ENCODE data around the gene FAM20B.

FAM20B gene

DNA sequence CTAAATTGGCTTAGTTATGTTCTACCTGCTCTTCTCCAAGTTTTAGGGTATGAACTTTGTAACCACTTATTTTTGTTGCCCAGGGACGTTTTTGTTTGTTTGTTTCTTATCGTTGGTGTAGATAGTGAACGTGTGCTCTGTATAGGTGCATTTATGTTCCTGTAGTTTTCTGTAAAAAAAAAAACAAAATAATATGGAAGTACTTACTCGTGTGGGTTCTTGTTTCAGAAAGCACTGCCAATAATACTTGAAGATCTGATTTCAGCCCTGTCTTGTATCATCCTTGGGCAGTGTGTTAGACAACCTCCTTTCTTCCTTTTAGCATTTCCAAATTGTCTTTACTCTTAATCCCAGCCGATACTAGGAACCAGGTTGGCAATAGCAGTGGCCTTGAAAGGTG, 4.4 kb downstream of the FAM20B start:
- H3K79me2 ChIP-seq (ENCODE audit: control insufficient read depth, low read length), result peaks cover 87% of the 10 kb centered on the region
- H4K20me1 ChIP-seq (ENCODE audit: control insufficient read depth, insufficient read depth, low read depth, low read length), result no peaks in the 10 kb centered on the region
- no peaks in the 10 kb centered on the region for H3K9me3 ChIP-seq (ENCODE audit: control insufficient read depth, insufficient read depth, low read length)
- H3K36me3 ChIP-seq (ENCODE audit: control insufficient read depth, low read length), result no peaks in the 10 kb centered on the region; the same call in none of the 2 replicates
- TF ChIP-seq, protein P1, sequence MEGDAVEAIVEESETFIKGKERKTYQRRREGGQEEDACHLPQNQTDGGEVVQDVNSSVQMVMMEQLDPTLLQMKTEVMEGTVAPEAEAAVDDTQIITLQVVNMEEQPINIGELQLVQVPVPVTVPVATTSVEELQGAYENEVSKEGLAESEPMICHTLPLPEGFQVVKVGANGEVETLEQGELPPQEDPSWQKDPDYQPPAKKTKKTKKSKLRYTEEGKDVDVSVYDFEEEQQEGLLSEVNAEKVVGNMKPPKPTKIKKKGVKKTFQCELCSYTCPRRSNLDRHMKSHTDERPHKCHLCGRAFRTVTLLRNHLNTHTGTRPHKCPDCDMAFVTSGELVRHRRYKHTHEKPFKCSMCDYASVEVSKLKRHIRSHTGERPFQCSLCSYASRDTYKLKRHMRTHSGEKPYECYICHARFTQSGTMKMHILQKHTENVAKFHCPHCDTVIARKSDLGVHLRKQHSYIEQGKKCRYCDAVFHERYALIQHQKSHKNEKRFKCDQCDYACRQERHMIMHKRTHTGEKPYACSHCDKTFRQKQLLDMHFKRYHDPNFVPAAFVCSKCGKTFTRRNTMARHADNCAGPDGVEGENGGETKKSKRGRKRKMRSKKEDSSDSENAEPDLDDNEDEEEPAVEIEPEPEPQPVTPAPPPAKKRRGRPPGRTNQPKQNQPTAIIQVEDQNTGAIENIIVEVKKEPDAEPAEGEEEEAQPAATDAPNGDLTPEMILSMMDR (IDR thresholded peaks at IDR 0.05; ENCODE audit: low read depth, low read length, poor library complexity, severe bottlenecking), result no peak
- H3K4me2 ChIP-seq (ENCODE audit: low read length), result peak overlapping the region; percentile 91
- peaks cover 84% of the 10 kb centered on the region for H3K4me1 ChIP-seq (ENCODE audit: control insufficient read depth, low read length)
- no peaks in the 10 kb centered on the region for H3K9me2 ChIP-seq (replicated peaks; ENCODE audit: control insufficient read depth, low read length)
- peaks cover 47% of the 10 kb centered on the region for H3F3A ChIP-seq (ENCODE audit: control insufficient read depth, insufficient read depth)
- H3K27me3 ChIP-seq (ENCODE audit: control insufficient read depth, low read length), result no peaks in the 10 kb centered on the region
- peak overlapping the region; percentile 95 for H3K4me3 ChIP-seq (ENCODE audit: low read length)
- H3K27ac ChIP-seq (ENCODE audit: low read depth, low read length), result peak overlapping the region; percentile 91

DNA sequence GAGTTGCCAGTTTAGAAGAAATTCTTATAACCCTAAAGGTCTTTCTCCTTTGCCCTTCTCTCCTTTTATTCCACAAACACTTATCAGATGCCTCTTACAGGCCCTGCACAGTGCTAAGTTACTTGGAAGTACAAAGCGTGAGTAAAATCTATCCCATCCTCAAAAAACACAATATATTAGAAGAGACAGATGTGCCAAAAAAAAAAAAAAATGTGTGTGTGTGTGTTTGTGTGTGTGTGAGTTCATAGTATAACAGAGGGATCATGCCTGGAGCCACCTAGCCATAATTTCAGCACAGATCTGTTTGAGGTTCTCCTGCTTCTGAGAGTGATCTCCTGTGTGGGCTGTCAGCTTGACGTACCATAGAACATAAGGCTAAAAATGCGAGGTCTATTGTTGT, 5.0 kb downstream of the FAM20B start:
- Histone ChIP-seq H3K9me2 (replicated peaks; ENCODE audit: control insufficient read depth, low read length) (no peaks in the 10 kb centered on the region), H4K20me1 (ENCODE audit: control insufficient read depth, insufficient read depth, low read depth, low read length) (no peaks in the 10 kb centered on the region), H3K36me3 (ENCODE audit: control insufficient read depth, low read length) (no peaks in the 10 kb centered on the region; the same call in none of the 2 replicates), H3K79me2 (ENCODE audit: control insufficient read depth, low read length) (peaks cover 92% of the 10 kb centered on the region), H3K4me2 (ENCODE audit: low read length) (peak overlapping the region; percentile 91), H3K27me3 (ENCODE audit: control insufficient read depth, low read length) (no peaks in the 10 kb centered on the region), H3K4me1 (ENCODE audit: control insufficient read depth, low read length) (peaks cover 87% of the 10 kb centered on the region), H3F3A (ENCODE audit: control insufficient read depth, insufficient read depth) (peaks cover 47% of the 10 kb centered on the region), H3K9me3 (ENCODE audit: control insufficient read depth, insufficient read depth, low read length) (no peaks in the 10 kb centered on the region), H3K4me3 (ENCODE audit: low read length) (peak overlapping the region; percentile 95), H3K27ac (ENCODE audit: low read depth, low read length) (peak overlapping the region; percentile 91)
- no peak for TF ChIP-seq EZH2phosphoT487 (IDR thresholded peaks at IDR 0.05; ENCODE audit: borderline replicate concordance, low read length)
- TF ChIP-seq, protein P1 (IDR thresholded peaks at IDR 0.05; ENCODE audit: low read depth, low read length, poor library complexity, severe bottlenecking), result no peak

DNA sequence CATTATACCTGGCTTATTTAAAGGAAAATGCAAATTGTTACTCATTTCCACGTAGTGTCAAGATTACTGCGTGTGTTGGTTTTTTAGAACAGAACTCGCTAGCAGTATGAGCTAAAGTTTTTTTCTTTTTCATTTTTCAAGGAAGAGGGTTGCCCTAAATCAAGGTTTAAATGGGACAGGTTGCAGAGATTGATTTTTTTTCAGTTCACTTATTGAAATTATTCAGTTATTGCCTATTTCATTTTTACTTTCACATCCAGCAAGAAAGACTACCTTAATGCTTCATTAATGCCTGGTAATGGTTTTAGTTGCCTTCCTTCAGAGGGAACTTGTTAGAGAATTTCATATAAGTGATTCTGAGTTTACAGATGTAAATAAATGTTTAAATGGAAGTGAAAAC, 5.6 kb downstream of the FAM20B start:
- Histone ChIP-seq H3K4me1 (ENCODE audit: control insufficient read depth, low read length) (peaks cover 93% of the 10 kb centered on the region), H3K27me3 (ENCODE audit: control insufficient read depth, low read length) (no peaks in the 10 kb centered on the region), H3K4me2 (ENCODE audit: low read length) (peak overlapping the region; percentile 91), H3K79me2 (ENCODE audit: control insufficient read depth, low read length) (peaks cover 98% of the 10 kb centered on the region), H3K36me3 (ENCODE audit: control insufficient read depth, low read length) (no peaks in the 10 kb centered on the region; the same call in none of the 2 replicates), H3K27ac (ENCODE audit: low read depth, low read length) (peak overlapping the region; percentile 91), H3K9me2 (replicated peaks; ENCODE audit: control insufficient read depth, low read length) (no peaks in the 10 kb centered on the region), H3F3A (ENCODE audit: control insufficient read depth, insufficient read depth) (peaks cover 48% of the 10 kb centered on the region), H3K9me3 (ENCODE audit: control insufficient read depth, insufficient read depth, low read length) (no peaks in the 10 kb centered on the region), H4K20me1 (ENCODE audit: control insufficient read depth, insufficient read depth, low read depth, low read length) (no peaks in the 10 kb centered on the region), H3K4me3 (ENCODE audit: low read length) (peak overlapping the region; percentile 95)
- TF ChIP-seq EZH2phosphoT487 (IDR thresholded peaks at IDR 0.05; ENCODE audit: borderline replicate concordance, low read length), result no peak
- TF ChIP-seq, protein P1 (IDR thresholded peaks at IDR 0.05; ENCODE audit: low read depth, low read length, poor library complexity, severe bottlenecking), result no peak

Measured in DOHH2 (cell line).